Sciatic nerve (tissue), 2 donors: Measurements from ENCODE around the gene MFSD8. TPM values are rescaled to one million over a fixed set of nuclear protein-coding genes. Genes with fewer than 3 reads are reported as not detected.
A peak's percentile ranks its signal among the peaks of the same experiment; 100 is the strongest.
"Not testable (repeated sequence)": the region's sequence is repeated elsewhere in the genome, so short reads cannot be mapped to it uniquely, and the experiment has no call there.

Experiments
- ATAC-seq: fragments of 200-7000 bp; cut with Tn5 transposase; one replicate; pipeline ENCODE4 v1.9.1; 2020; ENCODE audit warnings: mild to moderate bottlenecking, moderate library complexity
- DNase-seq: peaks from one replicate; pipeline ENCODE4 v3.0.0-alpha.2; 2020; ENCODE audit warnings: low spot score
- intact Hi-C: fragments of 100-400 bp; cut with DNase I; formaldehyde crosslinking; loops from one replicate; pipeline ENCODE4 v1.14.2; 2022
- total RNA-seq: library from RNA; stranded (reverse); fragmentation: NEBNext Ultra II Directional; extraction: Animal tissue kit (Norgen Biotek cat#: 25700); gene quantifications from one replicate; pipeline ENCODE4 v1.2.1, GENCODE V29; 2021
- donor health status: DM: no; HTN: no; CAD: no.
- donor health status: DM: no; HTN: no; CAD: no.

The MFSD8 gene
- total RNA-seq, 1 donor from 2014 or later: 37.5 TPM

GRCh38 chr4:127963633-127964398 is 1.2 kb downstream of the MFSD8 start:
- DNase-seq, intact Hi-C loops, ATAC-seq: not testable (repeated sequence)

GRCh38 chr4:127959794-127960193 is 5.2 kb downstream of the MFSD8 start:
- ATAC-seq (no peak), DNase-seq (no peak)
- intact Hi-C loops: no loop called here

GRCh38 chr4:127957105-127957504 is 7.9 kb downstream of the MFSD8 start:
- ATAC-seq (no peak), DNase-seq (no peak)
- intact Hi-C loops: loop anchor here (2.0 kb wide), 1 partner anchor 58 kb away; no protein-coding TSS in a partner anchor

- intact Hi-C loops: no loop called here
- DNase-seq (no peak), ATAC-seq (no peak)
Observed at GRCh38 chr4:127936974-127937373, 28.0 kb downstream of the MFSD8 start.

GRCh38 chr4:127931836-127932235 is 33.1 kb downstream of the MFSD8 start:
- intact Hi-C loops, DNase-seq, ATAC-seq: not testable (repeated sequence)

- DNase-seq (no peak), ATAC-seq (no peak)
- intact Hi-C loops: no loop called here
Observed at GRCh38 chr4:127930175-127930574, 34.8 kb downstream of the MFSD8 start.

GRCh38 chr4:127925720-127926119 is 39.3 kb downstream of the MFSD8 start:
- ATAC-seq, intact Hi-C loops, DNase-seq: not testable (repeated sequence)

GRCh38 chr4:127922226-127922625 is 42.7 kb downstream of the MFSD8 start:
- ATAC-seq (no peak), DNase-seq (no peak)
- intact Hi-C loops: no loop called here

- DNase-seq (no peak), ATAC-seq (no peak)
- intact Hi-C loops: no loop called here
Observed at GRCh38 chr4:127920521-127920920, 44.5 kb downstream of the MFSD8 start.

GRCh38 chr4:127917151-127917550 is 47.8 kb downstream of the MFSD8 start:
- no peak for ATAC-seq
- intact Hi-C loops: no loop called here

GRCh38 chr4:127916512-127916911 is 48.5 kb downstream of the MFSD8 start:
- ATAC-seq (no peak), DNase-seq (no peak)
- intact Hi-C loops: no loop called here

More at GRCh38 chr4:127917151-127917550, 47.8 kb downstream of the MFSD8 start:
- DNase-seq: no peak

- ATAC-seq (no peak), DNase-seq (no peak)
- intact Hi-C loops: no loop called here
Observed at GRCh38 chr4:127905029-127905428, 59.9 kb downstream of the MFSD8 start.

GRCh38 chr4:127899682-127900081 is 65.3 kb downstream of the MFSD8 start:
- not testable (repeated sequence) for DNase-seq, ATAC-seq
- intact Hi-C loops: loop anchor here (2.0 kb wide), 1 partner anchor 57 kb away; no protein-coding TSS in a partner anchor

- intact Hi-C loops: no loop called here
- DNase-seq (no peak), ATAC-seq (no peak)
Observed at GRCh38 chr4:127896528-127896927, 68.4 kb downstream of the MFSD8 start.

- ATAC-seq: no peak
Observed at GRCh38 chr4:127896069-127896468, 68.9 kb downstream of the MFSD8 start.

GRCh38 chr4:127889903-127890302 is 75.1 kb downstream of the MFSD8 start:
- DNase-seq (no peak), ATAC-seq (no peak)
- intact Hi-C loops: no loop called here

More at GRCh38 chr4:127896069-127896468, 68.9 kb downstream of the MFSD8 start:
- intact Hi-C loops: no loop called here
- DNase-seq: no peak

GRCh38 chr4:127888559-127888958 is 76.4 kb downstream of the MFSD8 start:
- DNase-seq: no peak
- no peak for ATAC-seq
- intact Hi-C loops: no loop called here

GRCh38 chr4:127881563-127881864 is 83.5 kb downstream of the MFSD8 start:
- ATAC-seq (no peak), DNase-seq (no peak)
- intact Hi-C loops: no loop called here

- intact Hi-C loops: no loop called here
- peak; percentile 96 for DNase-seq
- peak; percentile 99 for ATAC-seq
Observed at GRCh38 chr4:127880763-127881562, 84.0 kb downstream of the MFSD8 start, which contains the start of gene PLK4. TSS of gene PLK4 (plus strand) at chr4:127880893. CDS start at chr4:127881135, 242 bp downstream.

- DNase-seq: no peak
- no peak for ATAC-seq
- intact Hi-C loops: no loop called here
Observed at GRCh38 chr4:127875791-127876190, 89.2 kb downstream of the MFSD8 start.
